HG03354 (cell line): ENCODE results near the gene ARL8B.
"Not testable (repeated sequence)": the region's sequence is repeated elsewhere in the genome, so short reads cannot be mapped to it uniquely, and the experiment has no call there.

Experiments
- ATAC-seq: cut with Tn5 transposase; IDR thresholded peaks from one replicate; pipeline ENCODE4 v1.9.1; 2021; ENCODE audit warnings: mild to moderate bottlenecking; ENCODE audit not compliant: unreplicated experiment, poor library complexity, severe bottlenecking

ARL8B gene

DNA sequence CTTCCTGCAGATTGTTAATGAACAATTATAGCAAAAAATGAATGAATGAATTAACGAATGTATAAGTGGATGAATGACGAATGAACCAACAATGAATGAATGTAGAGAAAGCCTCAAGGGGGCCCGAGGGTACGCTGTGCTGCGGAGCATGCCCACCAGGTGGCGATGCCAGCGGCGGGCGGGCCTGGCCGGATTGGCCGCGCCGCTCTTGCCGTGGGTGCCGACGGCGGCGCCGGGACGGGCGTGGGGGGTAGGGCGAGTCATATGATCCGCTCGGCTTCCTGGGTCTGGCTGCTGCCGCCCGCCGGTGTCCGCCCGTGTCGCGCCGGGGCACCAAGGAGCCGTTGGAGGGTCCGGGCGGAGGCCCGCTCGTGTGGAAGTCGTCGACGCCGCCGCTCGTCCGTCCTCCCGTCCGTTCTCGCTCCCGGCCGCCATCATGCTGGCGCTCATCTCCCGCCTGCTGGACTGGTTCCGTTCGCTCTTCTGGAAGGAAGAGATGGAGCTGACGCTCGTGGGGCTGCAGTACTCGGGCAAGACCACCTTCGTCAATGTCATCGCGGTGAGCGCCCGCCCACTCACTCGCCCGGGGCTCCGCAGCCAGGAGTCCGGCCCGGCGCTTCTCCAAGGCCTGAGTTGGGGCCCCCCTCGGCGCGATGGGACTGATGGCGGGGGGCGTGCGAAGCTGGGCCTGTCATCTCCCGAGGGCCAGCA is at the start of gene ARL8B:
ARL8B (plus strand) TSS at position 263 of the 711 bp plus-strand sequence; CDS start at position 437, 174 bp downstream.
- ATAC-seq, result peak; percentile 96

DNA sequence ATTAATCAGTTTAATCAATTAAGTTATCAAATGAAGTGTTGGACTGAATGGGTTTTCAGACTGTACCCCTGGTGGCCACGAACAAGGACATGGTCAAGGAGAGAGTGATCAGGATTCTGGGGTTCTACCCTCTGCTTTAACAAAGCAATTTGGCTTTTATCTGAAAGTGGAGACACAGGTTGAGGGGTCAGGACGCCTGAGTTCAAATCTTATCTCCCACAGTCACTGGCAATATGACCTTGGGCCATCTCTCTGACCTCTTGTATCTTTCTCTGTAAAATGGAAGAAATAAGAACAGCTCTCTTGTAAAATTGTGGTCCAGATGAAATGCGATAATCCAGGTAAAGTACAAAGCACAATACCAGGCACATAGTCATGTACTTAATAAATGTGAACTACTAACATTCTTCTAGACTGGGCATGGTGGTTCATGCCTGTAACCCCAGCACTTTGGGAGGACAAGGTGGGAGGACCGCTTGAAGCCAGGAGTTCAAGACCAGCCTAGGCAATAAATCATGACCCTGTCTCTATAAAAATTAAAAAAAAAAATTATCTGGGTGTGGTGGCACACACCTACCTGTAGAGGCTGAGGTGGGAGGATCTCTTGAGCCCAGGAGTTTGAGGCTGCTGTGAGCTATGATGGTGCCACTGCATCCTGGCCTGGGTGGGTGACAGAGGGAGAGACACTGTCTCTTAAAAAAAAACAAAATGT is 48.6 kb upstream of the ARL8B start:
- no peak for ATAC-seq

DNA sequence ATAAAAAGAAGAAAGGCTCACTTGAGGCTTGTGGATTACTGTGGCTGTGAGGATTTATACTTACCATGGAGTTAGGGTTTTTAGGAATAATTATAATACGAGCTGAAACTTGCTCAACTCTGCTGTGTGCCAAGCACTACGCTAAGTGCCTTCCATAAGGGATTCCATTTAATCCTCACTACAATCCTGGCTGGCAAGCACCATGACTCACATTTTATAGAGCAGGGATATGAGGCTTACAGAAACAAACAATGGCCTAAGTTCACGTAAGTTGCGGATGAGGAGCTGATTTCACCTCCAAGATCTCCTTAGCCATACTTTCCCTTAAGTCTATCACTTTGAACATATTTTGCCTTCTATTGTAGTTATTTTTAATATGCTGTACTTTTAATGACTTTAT is 43.9 kb upstream of the ARL8B start:
- ATAC-seq, result no peak

DNA sequence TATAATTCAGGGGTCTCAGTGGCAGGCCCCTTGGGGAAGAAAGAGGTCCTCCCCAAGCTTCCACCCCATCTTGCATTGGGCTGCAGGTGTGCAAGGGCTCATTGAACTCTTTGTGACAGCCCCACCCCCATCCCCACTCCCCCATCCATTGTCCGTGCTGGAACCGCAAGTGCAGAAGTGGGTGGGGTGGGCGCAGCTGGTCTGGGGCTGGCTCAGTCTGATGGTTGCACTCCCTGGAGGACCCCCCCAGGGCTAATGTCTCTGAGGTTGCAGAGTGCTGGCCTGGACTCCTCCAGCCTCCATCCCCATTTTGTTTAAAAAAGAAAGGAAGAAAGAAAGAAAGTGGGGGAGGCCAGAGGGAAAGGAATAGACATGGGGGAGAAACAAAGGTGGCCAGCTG is 42.3 kb upstream of the ARL8B start:
- ATAC-seq, result no peak

DNA sequence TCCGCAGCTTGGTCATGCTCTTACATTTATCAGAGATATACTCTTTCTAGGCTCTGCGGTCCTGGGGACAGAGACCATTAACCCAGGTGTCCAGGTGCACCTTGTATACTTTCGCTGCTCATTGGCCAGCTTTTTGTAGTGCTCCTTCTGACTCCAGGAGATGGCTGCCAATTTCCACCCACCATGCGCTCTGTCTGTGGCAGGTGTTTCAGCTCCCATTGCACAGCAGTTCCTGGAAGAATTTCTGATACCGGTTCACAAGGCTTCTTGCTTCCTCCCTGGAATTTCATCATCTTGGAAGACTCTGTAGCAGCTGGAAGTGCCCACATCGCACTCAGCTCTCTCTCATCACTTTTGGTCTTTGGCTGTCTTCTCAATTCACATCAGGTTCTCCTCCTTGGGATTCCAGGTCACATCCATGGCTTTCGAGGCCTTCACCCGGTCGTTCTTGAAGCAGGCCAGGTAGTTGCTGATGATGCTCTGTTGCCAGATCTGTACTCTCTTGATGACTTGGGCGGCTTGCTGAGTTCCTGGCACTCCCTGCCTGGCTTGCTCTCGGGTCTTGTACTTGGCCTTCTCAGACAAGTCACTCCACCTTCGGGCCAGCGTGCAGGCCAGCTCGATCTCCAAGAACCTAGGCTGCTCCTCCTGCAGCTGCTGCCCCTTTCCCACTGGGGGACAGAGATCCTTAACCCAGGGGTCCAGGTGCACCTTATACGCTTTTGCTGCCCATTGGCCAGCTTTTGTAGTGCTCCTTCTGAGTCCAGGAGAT is 41.1 kb upstream of the ARL8B start:
- no peak for ATAC-seq

DNA sequence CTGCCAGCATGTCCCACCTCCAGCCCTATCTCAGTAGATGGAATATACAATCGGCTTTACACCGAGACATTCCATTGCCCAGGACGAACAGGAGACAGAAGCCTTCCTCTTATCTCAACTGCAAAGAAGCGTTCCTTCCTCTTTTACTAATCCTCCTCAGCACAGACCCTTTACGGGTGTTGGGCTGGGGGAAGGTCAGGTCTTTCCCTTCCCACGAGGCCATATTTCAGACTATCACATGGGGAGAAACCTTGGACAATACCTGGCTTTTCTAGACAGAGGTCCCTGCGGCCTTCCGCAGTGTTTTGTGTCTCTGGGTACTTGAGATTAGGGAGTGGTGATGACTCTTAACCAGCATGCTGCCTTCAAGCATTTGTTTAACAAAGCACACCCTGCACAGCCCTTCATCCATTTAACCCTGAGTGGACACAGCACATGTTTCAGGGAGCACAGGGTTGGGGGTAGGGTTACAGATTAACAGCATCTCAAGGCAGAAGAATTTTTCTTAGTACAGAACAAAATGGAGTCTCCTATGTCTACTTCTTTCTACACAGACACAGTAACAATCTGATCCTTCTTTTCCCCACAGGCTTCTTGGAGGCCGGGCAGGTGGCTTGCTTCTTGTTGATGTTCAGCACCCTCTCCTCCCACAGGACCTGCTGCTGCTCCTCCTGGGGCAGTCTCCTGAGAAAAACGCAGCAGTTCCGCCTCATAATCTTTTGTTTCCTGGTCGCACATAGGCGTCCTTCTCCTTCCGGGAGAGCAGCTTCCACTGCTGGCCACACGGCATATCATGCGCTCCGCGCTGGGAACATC is 39.9 kb upstream of the ARL8B start:
- ATAC-seq, result not testable (repeated sequence)

DNA sequence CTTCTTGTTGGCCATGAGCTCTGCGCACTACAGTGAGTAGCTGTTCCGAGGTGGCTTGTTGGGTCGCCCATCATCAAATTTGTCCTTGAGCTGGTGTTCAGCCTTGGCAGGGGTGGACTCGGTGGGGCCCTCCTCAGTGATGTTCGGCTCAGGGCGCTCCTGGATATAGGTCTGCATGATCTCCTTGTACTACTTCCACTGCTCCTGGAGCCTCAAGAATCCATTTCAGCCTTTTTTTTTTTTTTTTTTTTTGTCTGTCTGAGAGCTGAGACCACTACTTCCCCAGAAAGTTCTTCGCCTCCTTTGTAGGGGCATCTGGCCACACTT is 39.3 kb upstream of the ARL8B start:
- ATAC-seq, result no peak

DNA sequence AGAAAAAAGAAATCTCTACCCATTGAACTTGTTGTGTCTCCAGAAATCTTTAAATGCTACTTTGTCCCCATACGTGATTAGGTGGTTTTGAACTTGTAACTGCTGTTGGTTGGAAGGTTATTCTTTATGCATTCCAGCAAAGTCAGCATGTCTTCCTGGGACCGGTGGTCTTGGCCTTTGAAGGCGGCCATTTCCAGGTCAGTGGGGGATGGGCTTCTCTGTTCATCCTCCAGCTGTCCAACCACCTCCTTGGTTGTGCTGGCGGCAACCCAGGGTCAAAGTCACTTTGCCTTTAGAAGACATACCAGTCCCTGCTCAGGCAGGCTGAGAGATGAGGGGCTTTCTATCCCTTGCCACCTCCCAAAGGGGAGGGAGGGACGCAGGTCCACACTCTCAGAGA is 37.9 kb upstream of the ARL8B start:
- no peak for ATAC-seq

DNA sequence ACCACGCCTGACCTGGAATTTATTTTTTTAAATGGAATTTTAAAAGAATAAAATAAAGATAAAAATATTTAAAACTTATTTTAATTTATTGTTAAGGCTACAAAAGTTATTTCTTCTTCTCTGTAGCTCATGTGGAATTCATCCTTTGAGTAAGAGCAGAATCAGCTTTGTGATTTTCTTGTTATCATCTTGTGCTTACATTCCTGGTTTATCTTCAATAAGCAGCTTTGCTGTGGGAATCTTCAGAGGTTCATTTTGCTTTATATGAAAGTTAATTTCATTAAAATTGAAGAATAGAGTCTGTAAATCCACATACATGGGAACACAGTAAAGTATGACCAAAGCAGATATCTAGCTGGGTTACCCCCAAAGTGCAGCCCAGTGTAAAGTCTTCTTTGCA is 35.4 kb upstream of the ARL8B start:
- ATAC-seq, result no peak

DNA sequence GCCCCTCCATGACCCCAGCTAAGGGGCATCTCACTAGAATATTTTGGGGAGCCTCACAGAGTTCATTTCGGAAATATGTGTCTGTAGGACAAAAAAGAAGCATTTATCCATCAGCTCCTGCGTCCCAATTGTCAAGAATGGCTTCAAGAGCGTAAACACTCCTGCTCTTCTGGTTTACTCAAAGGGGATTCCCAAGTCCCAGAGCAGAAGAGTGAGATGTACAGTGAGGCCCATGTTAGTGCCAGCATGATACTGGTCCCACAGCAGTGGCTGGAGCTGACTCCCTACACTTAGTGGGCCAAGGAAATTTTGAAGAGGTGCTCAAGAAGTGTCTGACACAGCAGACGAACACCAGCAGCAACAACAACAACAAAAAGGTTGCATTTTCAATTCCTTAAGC is 34.9 kb upstream of the ARL8B start:
- no peak for ATAC-seq

DNA sequence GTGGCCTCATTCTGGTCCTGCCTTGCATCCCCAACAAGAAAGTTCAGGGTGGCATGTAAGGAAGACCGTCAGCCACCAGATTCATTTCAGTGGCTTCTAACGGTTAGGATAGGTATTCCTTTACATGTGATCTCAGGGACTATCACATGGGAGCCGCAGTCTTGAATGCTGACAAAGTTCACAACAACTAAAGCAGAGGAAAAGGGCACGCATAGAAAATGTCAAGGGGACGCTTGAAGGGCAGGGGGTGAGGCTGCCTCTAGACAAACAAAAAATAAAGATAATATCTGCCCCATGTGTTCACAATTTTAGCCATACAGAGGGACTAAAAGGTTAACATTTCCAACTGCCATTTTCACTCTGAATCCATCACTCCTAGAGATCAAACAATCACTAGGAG is 31.9 kb upstream of the ARL8B start:
- ATAC-seq, result no peak

DNA sequence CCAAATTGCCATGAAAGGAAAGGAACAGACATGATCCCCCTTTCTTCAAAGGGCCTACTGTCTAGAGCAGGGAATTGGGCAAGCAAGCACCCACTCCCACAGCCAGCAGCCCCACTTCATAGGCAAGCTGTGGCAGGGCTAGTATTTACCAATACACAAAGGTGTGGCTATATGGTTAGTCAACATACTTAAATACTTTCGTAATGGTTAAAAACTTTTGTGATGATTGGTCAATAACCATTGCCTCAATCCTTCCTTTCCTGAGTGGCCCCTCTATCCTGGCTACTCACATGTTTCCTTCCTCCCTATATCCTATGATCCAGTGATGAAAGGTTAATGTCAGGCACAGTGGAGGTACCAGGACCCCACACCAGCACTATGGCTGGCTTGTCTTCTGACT is 30.1 kb upstream of the ARL8B start:
- ATAC-seq, result no peak

DNA sequence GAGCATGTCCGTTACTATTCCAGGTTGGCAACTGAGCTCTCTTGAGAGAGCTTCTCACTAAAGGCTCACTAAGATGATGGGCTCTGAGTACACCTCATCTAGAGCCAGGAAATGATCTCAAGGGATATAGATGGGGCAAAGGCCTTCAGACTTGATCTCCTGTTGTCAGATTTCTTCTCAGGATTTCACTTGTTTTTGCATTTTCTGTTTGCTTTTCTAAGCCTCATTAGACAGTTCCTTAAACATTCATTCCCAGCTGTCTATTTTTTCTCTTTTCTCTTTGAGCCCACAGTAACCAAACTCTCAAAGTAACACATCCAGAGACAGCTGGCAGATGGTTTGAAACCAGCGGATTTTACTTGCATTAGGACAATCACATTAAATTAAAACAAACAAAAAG is 28.4 kb upstream of the ARL8B start:
- no peak for ATAC-seq

DNA sequence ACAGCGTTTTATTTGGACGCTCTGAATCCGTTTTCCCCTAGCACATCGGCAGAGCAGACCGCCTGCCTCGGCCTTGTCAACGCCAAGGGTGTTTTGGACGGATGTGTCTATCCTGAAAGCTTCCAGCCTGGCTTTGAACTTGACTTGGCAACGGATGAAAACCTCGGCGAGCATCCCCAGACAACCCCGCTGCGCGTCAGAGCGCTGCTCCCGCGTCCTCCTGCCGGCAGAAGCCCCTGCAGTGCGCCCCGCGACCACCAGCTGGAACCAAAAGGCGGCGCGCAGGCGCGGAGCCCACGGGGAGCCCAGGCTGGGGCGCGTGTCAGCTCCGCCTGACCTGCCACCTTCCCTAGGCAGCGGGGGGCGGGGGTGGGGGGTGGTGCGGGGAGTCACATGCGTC is 26.2 kb upstream of the ARL8B start:
- ATAC-seq, result no peak

DNA sequence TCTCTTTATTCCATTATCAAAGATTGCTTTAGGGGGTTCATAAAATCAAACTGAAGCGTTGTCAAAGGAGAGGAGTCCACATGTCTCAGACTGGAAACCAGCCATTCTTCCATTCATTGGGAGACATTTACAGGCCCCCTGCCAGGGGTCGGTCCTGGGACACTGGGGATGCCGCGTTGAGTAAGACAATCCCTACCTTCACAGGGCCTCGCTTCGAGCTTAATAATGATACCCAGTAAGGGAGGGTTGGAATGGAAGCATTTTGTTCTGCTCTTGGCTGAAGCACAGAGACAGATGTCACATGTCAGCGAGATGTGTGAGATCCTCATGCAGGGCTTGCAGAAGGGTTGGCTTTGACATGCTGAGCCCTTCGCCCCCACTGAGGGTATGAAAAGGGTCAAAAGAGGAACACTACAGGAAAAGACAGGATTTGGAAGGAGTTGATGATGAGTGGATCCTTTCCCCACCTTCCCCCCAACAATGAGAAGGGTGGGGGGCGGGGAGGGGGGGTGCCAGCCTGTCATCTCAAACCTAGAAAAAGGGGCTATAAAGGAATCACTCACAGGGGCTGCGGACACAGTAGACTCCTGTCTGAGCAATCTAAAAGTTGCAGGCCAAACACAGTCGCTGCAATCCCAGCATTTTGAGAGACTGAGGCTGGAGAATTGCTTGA is 25.6 kb upstream of the ARL8B start:
- no peak for ATAC-seq

DNA sequence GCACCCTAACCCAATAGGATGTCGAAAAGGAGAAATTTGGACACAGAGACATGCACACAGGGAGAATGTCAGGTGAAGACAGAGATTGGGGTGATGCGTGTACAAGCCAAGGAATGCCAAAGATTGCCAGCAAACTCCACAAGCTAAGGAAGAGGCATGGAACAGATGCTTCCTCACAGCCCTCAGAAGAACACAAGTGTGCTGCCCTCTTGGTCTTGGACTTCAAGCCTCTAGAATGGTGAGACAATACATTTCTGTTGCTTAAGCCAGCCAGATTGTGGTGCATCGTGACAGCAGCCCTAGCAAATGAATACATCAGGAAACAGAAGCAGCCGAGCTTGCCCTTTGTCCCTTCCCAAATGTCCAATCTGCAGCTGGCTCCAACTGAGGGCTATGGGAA is 23.7 kb upstream of the ARL8B start:
- no peak for ATAC-seq

DNA sequence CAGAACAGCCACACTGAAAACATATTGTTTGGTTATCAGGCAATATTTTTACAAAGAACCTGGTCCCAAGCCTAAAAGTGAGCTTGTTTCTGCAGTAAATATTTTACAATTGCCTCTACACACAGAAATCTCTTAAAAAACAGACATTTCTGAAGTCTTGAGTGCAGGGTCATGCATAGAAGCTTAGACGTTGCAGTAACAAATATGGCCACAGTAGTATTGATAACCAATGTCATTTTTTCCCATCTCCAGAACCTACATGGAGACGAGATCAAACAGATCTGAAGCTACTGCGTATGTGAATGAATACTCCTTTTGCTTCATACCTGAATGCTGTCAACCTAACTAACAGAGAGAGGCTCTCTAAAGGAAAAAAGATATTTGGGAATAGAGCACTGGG is 19.6 kb upstream of the ARL8B start:
- no peak for ATAC-seq

DNA sequence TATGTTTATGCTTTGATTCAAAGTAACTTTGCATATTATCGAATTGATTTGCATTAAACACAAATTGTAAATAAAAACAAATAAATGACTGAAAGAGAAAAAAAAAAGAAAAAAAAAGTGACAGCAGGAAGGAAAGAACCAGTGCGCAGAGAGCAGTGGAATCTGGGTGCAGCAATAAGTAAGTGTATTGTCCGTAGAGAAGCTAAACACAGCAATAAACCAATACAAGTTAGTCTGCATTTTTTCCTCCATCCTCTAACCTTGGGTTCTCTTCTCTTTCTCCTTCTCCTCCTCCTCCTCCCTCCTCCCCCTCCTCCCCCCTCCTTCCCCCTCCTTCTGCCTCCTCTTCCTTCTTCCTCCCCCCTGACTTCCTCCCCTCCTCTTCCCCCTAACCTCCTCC is 18.3 kb upstream of the ARL8B start:
- ATAC-seq, result no peak

DNA sequence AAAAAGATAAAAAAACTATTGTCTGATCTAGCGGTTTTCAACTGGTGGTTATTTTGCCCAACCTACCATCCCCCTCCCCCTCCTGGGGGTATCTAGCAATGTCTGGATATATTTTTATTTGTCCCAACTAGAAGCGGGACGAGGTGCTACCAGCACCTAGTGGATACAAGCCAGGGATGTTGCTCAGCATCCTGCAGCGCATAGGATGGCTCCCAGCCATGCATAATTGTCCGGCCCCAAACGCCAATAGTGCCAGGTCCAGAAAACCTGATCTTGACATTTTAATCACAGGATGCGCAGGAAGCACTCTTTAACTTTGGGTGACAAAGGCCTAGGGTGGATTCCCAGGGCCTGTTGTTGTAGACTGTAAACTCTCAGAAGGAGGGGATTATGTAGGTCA is 17.0 kb upstream of the ARL8B start:
- no peak for ATAC-seq

DNA sequence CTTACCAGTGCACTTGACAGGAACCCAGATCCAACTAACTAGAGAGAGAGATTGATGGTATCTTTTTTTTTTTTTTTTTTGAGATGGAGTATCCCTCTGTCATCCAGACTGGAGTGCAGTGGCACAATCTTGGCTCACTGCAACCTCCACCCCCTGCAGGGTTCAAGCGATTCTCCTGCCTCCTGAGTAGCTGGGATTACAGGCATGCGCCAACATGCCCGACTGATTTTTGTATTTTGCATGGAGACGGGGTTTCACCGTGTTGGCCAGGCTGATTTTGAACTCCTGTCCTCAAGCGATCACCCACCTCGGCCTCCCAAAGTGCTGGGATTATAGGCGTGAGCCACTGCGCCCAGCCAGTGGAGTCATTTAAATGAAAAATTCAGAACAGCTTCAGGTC is 15.7 kb upstream of the ARL8B start:
- ATAC-seq, result not testable (repeated sequence)
